IPS-18c (cell line): ENCODE measurements around the gene CD2BP2.
"Not testable (repeated sequence)": the region's sequence is repeated elsewhere in the genome, so short reads cannot be mapped to it uniquely, and the experiment has no call there.

Experiments used
- H3K4me3 ChIP-seq: 2 replicates; pipeline ENCODE4 v1.7.0; 2013; ENCODE audit warnings: low read depth, mild to moderate bottlenecking, low read length, moderate library complexity; ENCODE audit not compliant: insufficient read depth
- H3K9me3 ChIP-seq: one replicate; pipeline ENCODE4 v1.6.1; 2013; ENCODE audit warnings: mild to moderate bottlenecking, low read length, moderate library complexity; ENCODE audit not compliant: control insufficient read depth, insufficient read depth

The CD2BP2 gene

GRCh38 chr16:30353438-30354129 lies 1.5 kb downstream of the CD2BP2 start:
- no peaks in the 10 kb centered on the region for H3K9me3 ChIP-seq
- H3K4me3 ChIP-seq: peak overlapping the region; percentile 97; the same call in 1 of the 2 replicates

GRCh38 chr16:30352488-30353401 lies 2.4 kb downstream of the CD2BP2 start:
- Histone ChIP-seq H3K4me3 (no peak overlapping the region), H3K9me3 (no peaks in the 10 kb centered on the region)

- Histone ChIP-seq H3K9me3 (no peaks in the 10 kb centered on the region), H3K4me3 (no peak overlapping the region)
Measured at GRCh38 chr16:30351586-30352419, 3.3 kb downstream of the CD2BP2 start.

DNA sequence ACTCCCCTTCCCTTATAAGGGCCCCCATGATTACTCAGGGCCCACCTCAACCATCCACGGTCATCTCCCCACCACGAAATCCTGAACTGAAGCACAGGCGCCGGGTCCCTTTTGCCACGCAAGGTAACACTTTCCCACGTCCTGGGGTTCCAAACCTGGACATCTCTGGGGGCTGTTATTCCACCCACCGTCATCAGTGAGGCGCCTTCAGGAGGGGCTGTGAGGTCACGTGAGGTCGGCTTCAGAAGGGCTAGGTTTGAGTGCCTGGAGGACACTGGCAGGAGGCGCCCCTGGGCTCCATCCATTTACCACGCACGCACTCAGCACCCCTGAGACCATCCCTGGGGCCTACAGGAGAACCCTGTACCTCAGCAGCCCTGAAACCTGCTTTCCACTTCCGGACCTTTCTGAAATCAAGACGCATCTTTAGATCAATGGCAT lies 4.1 kb downstream of the CD2BP2 start:
- Histone ChIP-seq H3K4me3 (no peak overlapping the region), H3K9me3 (no peaks in the 10 kb centered on the region)

DNA sequence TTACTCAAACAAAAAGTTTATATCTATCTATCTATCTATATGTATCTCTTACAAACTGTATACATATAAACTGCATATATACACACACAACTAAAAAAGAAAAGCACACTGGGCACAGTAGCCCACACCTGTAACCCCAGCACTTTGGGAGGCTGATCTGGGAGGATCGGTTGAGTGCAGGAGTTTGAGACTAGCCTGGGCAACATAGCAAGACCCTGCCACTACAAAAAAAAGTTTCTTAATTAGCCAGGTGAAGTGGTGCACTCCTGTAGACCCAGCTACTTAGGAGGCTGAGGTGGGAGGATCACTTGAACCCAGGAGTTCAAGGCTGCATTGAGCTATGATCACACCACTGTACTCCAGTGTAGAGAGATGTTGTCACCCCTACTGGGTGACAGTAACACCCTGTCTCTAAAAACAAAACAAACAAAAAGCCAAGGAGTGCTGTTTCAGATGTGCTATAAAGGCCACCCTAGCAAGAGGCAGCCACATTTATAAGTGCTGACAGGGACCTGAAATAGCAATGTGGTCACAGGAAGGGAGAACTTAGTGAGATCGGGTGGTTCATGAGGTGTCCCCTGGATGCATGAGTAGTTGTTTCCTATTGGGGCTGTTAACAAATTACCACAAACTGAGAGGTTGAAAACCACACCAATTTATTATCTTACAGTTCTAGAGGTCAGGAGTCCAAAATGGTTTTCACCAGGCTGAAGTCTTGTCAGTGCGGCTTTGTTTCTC lies 4.8 kb downstream of the CD2BP2 start:
- Histone ChIP-seq H3K9me3 (no peaks in the 10 kb centered on the region), H3K4me3 (no peak overlapping the region)

- H3K4me3 ChIP-seq: no peak overlapping the region
- H3K9me3 ChIP-seq: no peaks in the 10 kb centered on the region
Measured at GRCh38 chr16:30349675-30350074, 5.4 kb downstream of the CD2BP2 start.

GRCh38 chr16:30348929-30349328 lies 6.2 kb downstream of the CD2BP2 start:
- Histone ChIP-seq H3K4me3 (no peak overlapping the region), H3K9me3 (no peaks in the 10 kb centered on the region)

- Histone ChIP-seq H3K9me3 (no peaks in the 10 kb centered on the region), H3K4me3 (no peak overlapping the region)
Measured at GRCh38 chr16:30348113-30348512, 7.0 kb downstream of the CD2BP2 start.

GRCh38 chr16:30346286-30346685 lies 8.8 kb downstream of the CD2BP2 start:
- Histone ChIP-seq H3K9me3 (no peaks in the 10 kb centered on the region), H3K4me3 (no peak overlapping the region)

GRCh38 chr16:30343491-30343820 lies 11.7 kb downstream of the CD2BP2 start:
- H3K4me3 ChIP-seq, H3K9me3 ChIP-seq: not testable (repeated sequence)

- H3K9me3 ChIP-seq: no peaks in the 10 kb centered on the region
- H3K4me3 ChIP-seq: no peak overlapping the region
Measured at GRCh38 chr16:30342751-30343490, 12.2 kb downstream of the CD2BP2 start.

- not testable (repeated sequence) for H3K9me3 ChIP-seq, H3K4me3 ChIP-seq
Measured at GRCh38 chr16:30341971-30342370, 13.1 kb downstream of the CD2BP2 start.

DNA sequence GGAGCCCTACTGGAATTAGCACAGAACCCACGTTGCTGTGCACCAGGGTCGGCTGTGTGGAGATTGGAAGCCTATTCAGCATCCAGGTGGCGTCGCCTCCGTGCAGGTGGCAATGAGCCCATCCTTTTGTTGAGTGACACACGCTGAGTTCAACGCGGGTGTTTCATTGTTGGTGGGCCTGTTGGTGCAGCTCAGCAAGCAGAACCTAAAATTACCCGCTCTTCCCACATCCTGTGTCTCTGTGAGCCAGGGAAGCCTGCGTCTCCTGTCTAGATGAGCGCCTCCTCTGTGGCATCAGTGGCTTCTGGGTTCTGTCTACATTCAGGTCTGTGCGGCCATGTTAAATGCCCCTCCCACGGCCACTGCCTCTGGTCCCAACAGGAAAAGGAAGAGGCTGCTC lies 14.5 kb downstream of the CD2BP2 start:
- H3K9me3 ChIP-seq: no peaks in the 10 kb centered on the region

DNA sequence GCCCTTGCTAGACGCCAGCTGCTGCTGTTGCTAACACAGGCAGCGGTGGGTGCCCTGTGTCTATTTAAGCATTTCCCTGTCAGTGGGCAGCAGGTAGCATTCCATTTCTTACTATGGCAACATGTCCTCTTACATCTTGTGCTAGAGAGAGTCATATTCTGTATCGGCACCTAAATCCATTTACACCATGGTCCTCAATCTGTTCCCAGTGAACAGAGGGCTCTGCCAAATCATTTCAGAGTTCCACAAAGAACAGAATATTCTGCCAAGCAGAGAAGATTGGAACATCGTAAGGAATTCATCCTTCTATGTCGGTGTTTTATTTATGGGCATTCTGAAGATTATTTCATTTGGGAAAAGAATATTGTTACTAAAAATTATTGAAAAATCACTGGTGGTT lies 16.4 kb downstream of the CD2BP2 start:
- not testable (repeated sequence) for H3K4me3 ChIP-seq, H3K9me3 ChIP-seq

More for the DNA sequence above, 14.5 kb downstream of the CD2BP2 start:
- no peak overlapping the region for H3K4me3 ChIP-seq

GRCh38 chr16:30337964-30338357 lies 17.1 kb downstream of the CD2BP2 start:
- not testable (repeated sequence) for H3K9me3 ChIP-seq, H3K4me3 ChIP-seq
